ENCODE data around the gene COG4.

COG4 gene

DNA sequence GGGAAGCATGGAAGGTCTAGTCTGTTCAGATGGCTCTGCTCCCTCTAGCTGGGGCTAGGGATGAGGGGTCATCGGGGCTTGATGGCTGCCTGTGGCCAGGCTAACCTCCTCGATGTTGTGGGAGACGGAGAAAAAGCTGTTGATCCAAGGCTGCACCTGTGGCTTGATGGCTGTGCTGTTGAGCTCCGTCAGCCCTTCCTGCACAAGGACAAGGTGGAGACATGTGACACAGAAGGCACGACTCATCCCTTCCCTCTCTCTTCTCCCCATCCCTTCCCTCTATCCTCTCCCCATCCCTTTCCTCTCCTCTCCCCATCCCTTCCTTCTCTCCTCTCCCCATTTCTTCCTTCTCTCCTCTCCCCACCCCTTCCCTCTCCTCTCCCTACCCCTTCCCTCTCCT lies 40.7 kb downstream of the COG4 start:
- no peak for TF ChIP-seq Cebpa-rat (IDR thresholded peaks at IDR 0.05)
- Histone ChIP-seq H4K20me1 (no peaks in the 10 kb centered on the region), H3K4me3 (no peak overlapping the region), H3K4me2 (no peak overlapping the region), H3K27me3 (no peaks in the 10 kb centered on the region), H3K36me3 (peaks cover 79% of the 10 kb centered on the region), H3K27ac (0 out of 2 replicates have a peak overlapping the region, but pooled peaks have one; percentile 55), H3K9ac (no peak overlapping the region), H3K9me3 (no peaks in the 10 kb centered on the region), H3K4me1 (peaks cover 17% of the 10 kb centered on the region)

DNA sequence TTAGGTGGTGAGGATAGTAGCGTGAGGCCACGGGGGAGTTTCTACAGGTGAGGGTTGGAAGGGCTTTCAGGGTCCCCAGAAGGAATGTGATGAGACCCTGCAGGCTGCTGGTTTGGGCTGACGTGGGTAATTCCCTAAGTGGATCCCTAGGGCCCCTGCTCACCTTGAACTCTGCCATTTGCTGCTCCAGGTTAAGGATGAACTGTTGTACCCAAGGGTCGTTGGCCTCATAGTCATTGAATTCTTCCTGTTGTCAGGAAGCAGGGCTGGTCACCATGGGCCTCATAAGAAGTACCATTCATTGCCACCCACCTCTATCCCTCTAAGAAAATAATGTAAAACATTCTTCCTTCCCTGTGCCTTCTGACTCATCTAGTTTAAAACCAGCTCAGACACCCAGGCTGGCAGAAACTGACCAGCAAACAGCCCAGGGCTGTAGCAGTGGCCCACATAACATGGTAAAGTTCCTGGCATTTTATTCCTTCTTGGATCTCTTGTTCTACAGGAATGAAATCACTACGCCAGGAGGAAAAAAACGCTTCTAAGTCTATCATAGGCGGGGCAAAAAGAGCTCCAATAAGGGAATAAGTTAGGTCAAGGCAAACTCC lies 41.3 kb downstream of the COG4 start:
- H3K4me1 ChIP-seq, result peaks cover 17% of the 10 kb centered on the region
- H3K36me3 ChIP-seq, result peaks cover 77% of the 10 kb centered on the region

DNA sequence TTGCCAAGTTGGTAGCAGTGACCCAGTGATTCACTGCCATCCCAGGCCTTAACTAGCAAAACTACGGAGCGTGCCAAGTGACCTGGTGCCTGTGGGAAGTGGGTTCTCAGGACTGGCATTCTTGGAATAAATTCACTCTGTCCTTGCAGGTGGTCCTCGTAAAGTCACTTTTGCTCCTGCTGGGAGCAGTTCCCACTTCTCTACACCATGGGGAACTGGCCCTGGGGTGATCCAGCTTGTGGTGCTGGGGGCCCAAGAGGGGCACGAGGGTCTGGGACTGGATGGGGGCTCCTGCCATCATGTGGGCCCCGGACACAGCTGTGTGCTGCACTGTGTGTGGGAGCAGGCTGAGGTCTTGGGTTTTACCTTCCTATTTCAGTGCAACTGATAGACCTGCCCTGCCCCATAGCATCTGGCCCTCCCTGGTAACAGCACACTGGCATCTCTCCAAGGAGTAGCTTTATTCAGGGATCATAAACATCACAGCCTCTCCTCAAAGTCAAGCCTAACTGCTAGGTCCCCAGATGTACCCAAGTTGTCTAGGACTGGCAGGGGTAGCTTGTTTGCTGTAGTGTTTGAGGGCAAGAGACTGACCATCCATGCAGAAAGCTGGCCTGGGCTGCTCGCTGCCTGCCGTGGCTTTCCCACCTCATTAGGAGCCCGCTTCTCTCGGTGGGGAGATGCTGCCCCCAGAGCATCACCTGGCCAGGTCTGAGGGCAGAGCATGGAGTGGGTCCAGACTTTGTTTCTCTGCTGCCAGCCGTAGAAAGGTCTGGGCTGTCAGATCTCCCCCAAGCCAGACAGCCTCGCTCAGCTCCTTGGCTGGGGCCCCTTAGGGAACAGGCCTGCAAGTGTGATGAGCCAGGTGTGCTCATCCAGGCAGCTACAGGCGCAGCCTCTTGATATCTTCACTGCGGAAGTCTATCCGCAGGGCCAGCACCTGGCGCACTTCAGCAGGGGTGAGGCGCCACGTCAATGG lies 42.9 kb downstream of the COG4 start:
- Histone ChIP-seq H3K4me3 (no peak overlapping the region), H3K27ac (no peak overlapping the region), H3K4me2 (no peak overlapping the region), H3K9me3 (no peaks in the 10 kb centered on the region), H3K9ac (no peak overlapping the region), H3K27me3 (no peaks in the 10 kb centered on the region), H3K36me3 (peaks cover 66% of the 10 kb centered on the region), H4K20me1 (no peaks in the 10 kb centered on the region), H3K4me1 (peaks cover 17% of the 10 kb centered on the region)
- no peak for TF ChIP-seq Cebpa-rat (IDR thresholded peaks at IDR 0.05)

More for the DNA sequence above, 41.3 kb downstream of the COG4 start:
- H3K4me2 ChIP-seq, result no peak overlapping the region
- no peak for TF ChIP-seq Cebpa-rat (IDR thresholded peaks at IDR 0.05)
- H3K27ac ChIP-seq, result 0 out of 2 replicates have a peak overlapping the region, but pooled peaks have one; percentile 55
- no peak overlapping the region for H3K9ac ChIP-seq
- no peaks in the 10 kb centered on the region for H4K20me1 ChIP-seq
- no peaks in the 10 kb centered on the region for H3K9me3 ChIP-seq
- H3K27me3 ChIP-seq, result no peaks in the 10 kb centered on the region
- no peak overlapping the region for H3K4me3 ChIP-seq

DNA sequence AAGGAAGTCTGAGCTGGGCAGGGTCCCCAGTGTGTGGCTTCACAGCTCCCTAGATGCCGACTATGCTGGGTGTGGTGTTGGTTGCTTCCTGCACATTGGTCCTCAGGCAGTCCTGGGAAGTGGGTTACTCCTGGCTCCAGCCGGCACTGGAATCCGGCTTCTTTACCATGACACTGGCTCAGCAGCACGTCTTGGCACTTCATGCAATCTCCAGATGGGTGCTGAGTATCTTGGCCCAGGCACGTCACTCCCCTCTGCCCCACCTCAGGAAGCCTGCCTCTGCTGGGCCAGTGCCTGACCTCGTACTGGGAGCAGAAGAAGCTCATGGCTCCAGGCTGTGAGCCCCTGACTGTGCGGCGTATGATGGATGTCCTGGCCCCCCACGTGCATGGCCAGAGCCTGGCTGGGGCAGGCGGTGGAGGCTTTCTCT lies 44.4 kb downstream of the COG4 start:
- Histone ChIP-seq H3K4me1 (peaks cover 16% of the 10 kb centered on the region), H3K27me3 (no peaks in the 10 kb centered on the region), H4K20me1 (no peaks in the 10 kb centered on the region), H3K36me3 (peaks cover 72% of the 10 kb centered on the region), H3K9ac (no peak overlapping the region), H3K9me3 (no peaks in the 10 kb centered on the region), H3K4me3 (no peak overlapping the region), H3K4me2 (no peak overlapping the region), H3K27ac (no peak overlapping the region)
- no peak for TF ChIP-seq Cebpa-rat (IDR thresholded peaks at IDR 0.05)

- no peak overlapping the region for H3K4me2 ChIP-seq
- H3K27ac ChIP-seq, result no peak overlapping the region
- peaks cover 16% of the 10 kb centered on the region for H3K4me1 ChIP-seq
- peaks cover 2% of the 10 kb centered on the region for H4K20me1 ChIP-seq
- H3K36me3 ChIP-seq, result peaks cover 72% of the 10 kb centered on the region
- H3K9me3 ChIP-seq, result no peaks in the 10 kb centered on the region
- H3K27me3 ChIP-seq, result no peaks in the 10 kb centered on the region
- no peak overlapping the region for H3K4me3 ChIP-seq
- no peak for TF ChIP-seq Cebpa-rat (IDR thresholded peaks at IDR 0.05)
- no peak overlapping the region for H3K9ac ChIP-seq
These were observed 45.2 kb downstream of the COG4 start for GRCh38 chr16:70478169-70478568.

DNA sequence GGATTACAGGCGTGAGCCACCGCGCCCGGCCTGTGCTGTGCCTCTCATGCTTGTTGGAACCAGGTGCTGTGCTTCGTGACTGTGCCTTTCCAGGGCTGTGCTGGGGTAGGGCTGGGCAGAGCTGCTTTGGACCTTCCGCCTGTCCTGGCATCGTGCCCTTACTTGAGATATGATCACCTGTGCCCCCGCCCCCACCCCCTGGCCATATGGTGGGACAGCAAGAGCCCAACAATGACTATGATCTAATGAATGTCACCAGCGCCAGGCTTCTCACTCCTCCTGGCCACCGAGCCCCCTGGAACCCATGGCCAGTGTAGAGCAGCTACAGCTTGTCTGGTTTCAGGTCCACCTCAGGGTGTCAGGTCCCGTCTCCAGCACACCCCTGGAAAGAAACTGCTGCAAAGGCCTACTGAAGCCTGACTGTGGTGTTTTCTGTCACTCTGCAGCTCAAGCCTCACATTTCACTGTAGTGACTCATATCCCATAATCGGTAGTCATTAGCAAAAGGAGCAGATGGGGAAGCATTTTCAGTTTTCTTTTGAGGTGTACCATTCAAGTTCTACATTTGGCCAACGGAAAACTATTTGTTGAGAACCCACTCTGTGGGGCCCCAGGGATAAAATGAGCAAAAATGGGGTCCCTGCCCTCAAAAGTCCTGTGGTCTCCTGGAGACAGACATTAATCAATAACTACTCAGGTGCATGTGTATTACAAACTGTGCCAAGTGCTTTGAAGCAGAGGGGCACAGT lies 46.9 kb downstream of the COG4 start:
- no peak overlapping the region for H3K4me3 ChIP-seq
- H3K4me1 ChIP-seq, result peaks cover 22% of the 10 kb centered on the region
- H3K27ac ChIP-seq, result no peak overlapping the region
- H3K36me3 ChIP-seq, result peaks cover 59% of the 10 kb centered on the region
- H3K9ac ChIP-seq, result no peak overlapping the region
- H3K4me2 ChIP-seq, result no peak overlapping the region
- H3K27me3 ChIP-seq, result no peaks in the 10 kb centered on the region
- TF ChIP-seq Cebpa-rat (IDR thresholded peaks at IDR 0.05), result no peak
- H3K9me3 ChIP-seq, result no peaks in the 10 kb centered on the region
- peaks cover 11% of the 10 kb centered on the region for H4K20me1 ChIP-seq

GRCh38 chr16:70475054-70475871 lies 48.1 kb downstream of the COG4 start:
- no peak overlapping the region for H3K4me2 ChIP-seq
- H3K4me1 ChIP-seq, result peaks cover 22% of the 10 kb centered on the region
- no peak overlapping the region for H3K9ac ChIP-seq
- H4K20me1 ChIP-seq, result peaks cover 11% of the 10 kb centered on the region
- no peaks in the 10 kb centered on the region for H3K27me3 ChIP-seq
- TF ChIP-seq Cebpa-rat (IDR thresholded peaks at IDR 0.05), result no peak
- no peak overlapping the region for H3K27ac ChIP-seq
- H3K9me3 ChIP-seq, result no peaks in the 10 kb centered on the region
- H3K36me3 ChIP-seq, result peaks cover 48% of the 10 kb centered on the region
- H3K4me3 ChIP-seq, result no peak overlapping the region

GRCh38 chr16:70474320-70475053 lies 48.9 kb downstream of the COG4 start:
- Histone ChIP-seq H3K4me3 (no peak overlapping the region), H3K4me2 (no peak overlapping the region), H3K4me1 (peaks cover 22% of the 10 kb centered on the region), H3K27ac (no peak overlapping the region), H3K27me3 (no peaks in the 10 kb centered on the region), H3K9ac (no peak overlapping the region), H4K20me1 (peaks cover 11% of the 10 kb centered on the region), H3K36me3 (peaks cover 40% of the 10 kb centered on the region), H3K9me3 (no peaks in the 10 kb centered on the region)
- no peak for TF ChIP-seq Cebpa-rat (IDR thresholded peaks at IDR 0.05)

Data from BLaER1 (cell line).